ENCODE measurements around the gene TIGD3. TPM values are rescaled to one million over a fixed set of nuclear protein-coding genes. Genes with fewer than 3 reads are reported as not detected.

The TIGD3 gene
- total and polyA plus RNA-seq, 2 of the 8 experiments (the other 6 are each of a cell fraction or from before 2014, with no cell fraction given): 1.1 to 1.3 TPM

GRCh38 chr11:65330544-65330943, 24.0 kb upstream of the TIGD3 start:
- no peak for TF ChIP-seq GTF2F1 (IDR thresholded peaks at IDR 0.05; ENCODE audit: borderline replicate concordance, low read depth, low read length)
- no peak for TF ChIP-seq SRF (IDR thresholded peaks at IDR 0.05; ENCODE audit: low read depth, low read length)
- peak; percentile 7; the same call in 1 of the 2 replicates for TF ChIP-seq KDM1A (IDR thresholded peaks at IDR 0.05; ENCODE audit: borderline replicate concordance, low read length)
- TF ChIP-seq EGR1 (IDR thresholded peaks at IDR 0.05; ENCODE audit: borderline replicate concordance, low read depth, low read length): no peak
- Histone ChIP-seq H4K8ac (ENCODE audit: extremely low read depth, insufficient read depth, low read length) (no peak overlapping the region), H3K79me1 (ENCODE audit: low read depth, low read length) (peaks cover 4% of the 10 kb centered on the region), H4K5ac (ENCODE audit: insufficient read length, low read depth, low read length) (no peak overlapping the region), H3K27ac (ENCODE audit: low read depth, low read length) (no peak overlapping the region), H2AK5ac (ENCODE audit: low read depth, low read length) (no peak overlapping the region), H3K79me2 (ENCODE audit: control insufficient read depth in 1 of 2, insufficient read depth in 2 of 2, low read length in 2 of 2) (peaks cover 6 to 14% of the 10 kb centered on the region in 2 experiments), H4K20me1 (replicated peaks in 1 of 2; ENCODE audit: control insufficient read depth in 1 of 2, insufficient read depth in 2 of 2, low read length in 2 of 2) (peaks cover 0 to 2% of the 10 kb centered on the region in 2 experiments), H2BK5ac (ENCODE audit: low read depth, low read length) (no peak overlapping the region), H2AFZ (ENCODE audit: low read length) (no peak overlapping the region), H3K18ac (ENCODE audit: extremely low read depth, low read length) (no peak overlapping the region), H3K4me1 (replicated peaks in 1 of 4; ENCODE audit: control insufficient read depth in 3 of 4, insufficient read depth in 4 of 4, low read length in 3 of 4) (peaks cover 0 to 4% (median 3%) of the 10 kb centered on the region in 4 experiments; a peak in 3 of 7 replicates), H3K14ac (ENCODE audit: insufficient read length) (no peak overlapping the region), H3K9ac (replicated peaks in 1 of 4; ENCODE audit: extremely low read depth in 1 of 4, low read depth in 3 of 4, low read length in 3 of 4) (no peak overlapping the region), H3K23me2 (ENCODE audit: low read depth, low read length) (peaks cover 3% of the 10 kb centered on the region), H2BK120ac (replicated peaks; ENCODE audit: low read depth, low read length) (no peak overlapping the region), H3K4me3 (ENCODE audit: extremely low read depth in 1 of 4, insufficient read depth in 2 of 4, low read depth in 3 of 4, low read length in 4 of 4) (no peak overlapping the region), H3K4ac (replicated peaks; ENCODE audit: insufficient read length, low read depth, low read length) (no peak overlapping the region), H3K27me3 (replicated peaks in 1 of 4; ENCODE audit: control insufficient read depth in 3 of 4, extremely low read depth in 1 of 4, insufficient read depth in 3 of 4, low read length in 3 of 4) (no peaks in the 10 kb centered on the region; a peak in 1 of 7 replicates), H3K36me3 (ENCODE audit: control insufficient read depth in 2 of 4, insufficient read depth in 4 of 4, low read length in 3 of 4) (no peaks in the 10 kb centered on the region), H2BK20ac (ENCODE audit: low read length) (0 out of 2 replicates have a peak overlapping the region, but pooled peaks have one; percentile 61), H3K4me2 (ENCODE audit: insufficient read depth in 1 of 2, low read depth in 2 of 2, low read length in 2 of 2) (no peak overlapping the region), H3K23ac (ENCODE audit: insufficient read length) (no peak overlapping the region), H2BK15ac (ENCODE audit: low read length) (peak overlapping the region; percentile 53; the same call in 1 of the 2 replicates), H2BK12ac (ENCODE audit: low read depth, low read length) (no peak overlapping the region), H3K56ac (replicated peaks; ENCODE audit: insufficient read length, low read depth, low read length) (no peak overlapping the region), H3K9me3 (ENCODE audit: insufficient read depth in 2 of 2, low read depth in 1 of 2, low read length in 1 of 2) (no peaks in the 10 kb centered on the region), H4K91ac (replicated peaks; ENCODE audit: insufficient read length, low read length) (no peak overlapping the region)
- DNase-seq (ENCODE audit: low read depth in 1 of 2, low spot score in 2 of 2) (no peak), FAIRE-seq (no peak)
- WGBS, 2 experiments (ENCODE audit: extremely low coverage in 1 of 2, insufficient coverage in 1 of 2, insufficient read length in 1 of 2, insufficient replicate concordance in 2 of 2, low coverage in 1 of 2, low lambda C conversion rate in 2 of 2, missing lambda C conversion rate in 1 of 2): 96% methylated on average over 7 of the region's 7 CpGs; no CpG with 5 or more reads in 1 of the 2 experiments
- POLR2A ChIA-PET (ENCODE audit: partially characterized antibody): interaction anchor here (1.0 to 20.9 kb wide), 7 partner anchors 8 to 170 kb away, joined by 3 to 208 read pairs (median 5); partner anchors contain the start of gene CDC42EP2
- CTCF ChIA-PET (ENCODE audit: partially characterized antibody): interaction anchor here (0.6 to 52.8 kb wide), 23 partner anchors 8 to 1648 kb away, joined by 3 to 1179 read pairs (median 4); partner anchors contain the start of genes CDC42EP2 and POLA2

Measured in H1 (cell line).